ENCODE results near the gene LARGE1. TPM values are rescaled to one million over a fixed set of nuclear protein-coding genes. Genes with fewer than 3 reads are reported as not detected.

The LARGE1 gene
- total and polyA plus RNA-seq, 10 donors = 1.9 to 35.8 (median 22.8) TPM

GRCh38 chr22:33329398-33329797, 590.9 kb downstream of the LARGE1 start:
- Histone ChIP-seq H3K27ac (no peak overlapping the region), H3K36me3 (peaks cover 0 to under 1% (median 0%) of the 10 kb centered on the region in 6 donors), H3K4me1 (peaks cover 0 to 18% (median 7%) of the 10 kb centered on the region in 6 donors), H3K27me3 (replicated peaks in 1 of 7) (no peaks in the 10 kb centered on the region), H3K9me3 (peaks cover 0 to 4% (median 0%) of the 10 kb centered on the region in 8 donors), H3K4me3 (no peak overlapping the region)
- TF ChIP-seq POLR2A (IDR thresholded peaks at IDR 0.05) (no peak), POLR2AphosphoS5 (IDR thresholded peaks at IDR 0.05) (no peak)
- TF ChIP-seq, protein P1, sequence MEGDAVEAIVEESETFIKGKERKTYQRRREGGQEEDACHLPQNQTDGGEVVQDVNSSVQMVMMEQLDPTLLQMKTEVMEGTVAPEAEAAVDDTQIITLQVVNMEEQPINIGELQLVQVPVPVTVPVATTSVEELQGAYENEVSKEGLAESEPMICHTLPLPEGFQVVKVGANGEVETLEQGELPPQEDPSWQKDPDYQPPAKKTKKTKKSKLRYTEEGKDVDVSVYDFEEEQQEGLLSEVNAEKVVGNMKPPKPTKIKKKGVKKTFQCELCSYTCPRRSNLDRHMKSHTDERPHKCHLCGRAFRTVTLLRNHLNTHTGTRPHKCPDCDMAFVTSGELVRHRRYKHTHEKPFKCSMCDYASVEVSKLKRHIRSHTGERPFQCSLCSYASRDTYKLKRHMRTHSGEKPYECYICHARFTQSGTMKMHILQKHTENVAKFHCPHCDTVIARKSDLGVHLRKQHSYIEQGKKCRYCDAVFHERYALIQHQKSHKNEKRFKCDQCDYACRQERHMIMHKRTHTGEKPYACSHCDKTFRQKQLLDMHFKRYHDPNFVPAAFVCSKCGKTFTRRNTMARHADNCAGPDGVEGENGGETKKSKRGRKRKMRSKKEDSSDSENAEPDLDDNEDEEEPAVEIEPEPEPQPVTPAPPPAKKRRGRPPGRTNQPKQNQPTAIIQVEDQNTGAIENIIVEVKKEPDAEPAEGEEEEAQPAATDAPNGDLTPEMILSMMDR (IDR thresholded peaks at IDR 0.05 in 8 of 11, conservative IDR thresholded peaks at IDR 0.05 in 3 of 11) = no peak
- 23 to 48% (median 36%) methylated on average over 3 of the region's 3 CpGs for WGBS, 5 donors
- intact Hi-C loops (cut with DNase I; ENCODE audit: low total_unique reads) = no loop called here
- no peak for DNase-seq

- no peak overlapping the region for H3K4me3 ChIP-seq
- no peak overlapping the region for H3K27ac ChIP-seq
- no peaks in the 10 kb centered on the region for H3K36me3 ChIP-seq
- DNase-seq = no peak
- WGBS, 5 donors = 57 to 72% (median 65%) methylated on average over 2 of the region's 2 CpGs
- intact Hi-C loops (cut with DNase I; ENCODE audit: low total_unique reads) = no loop called here
- peaks cover 0 to 18% (median 7%) of the 10 kb centered on the region in 6 donors for H3K4me1 ChIP-seq
- H3K9me3 ChIP-seq = peaks cover 0 to 4% (median 0%) of the 10 kb centered on the region in 8 donors
- TF ChIP-seq, protein P1 (IDR thresholded peaks at IDR 0.05 in 8 of 11, conservative IDR thresholded peaks at IDR 0.05 in 3 of 11) = no peak
- TF ChIP-seq POLR2AphosphoS5 (IDR thresholded peaks at IDR 0.05) = no peak
- no peak for TF ChIP-seq POLR2A (IDR thresholded peaks at IDR 0.05)
- H3K27me3 ChIP-seq (replicated peaks in 1 of 7) = no peaks in the 10 kb centered on the region
These were observed 591.4 kb downstream of the LARGE1 start for GRCh38 chr22:33328789-33329296.

GRCh38 chr22:33327348-33327860, 592.9 kb downstream of the LARGE1 start:
- intact Hi-C loops (cut with DNase I; ENCODE audit: low total_unique reads) = no loop called here
- no peak for TF ChIP-seq POLR2A (IDR thresholded peaks at IDR 0.05)
- no peak for TF ChIP-seq POLR2AphosphoS5 (IDR thresholded peaks at IDR 0.05)
- TF ChIP-seq, protein P1 (IDR thresholded peaks at IDR 0.05 in 8 of 11, conservative IDR thresholded peaks at IDR 0.05 in 3 of 11) = no peak
- H3K36me3 ChIP-seq = no peaks in the 10 kb centered on the region
- H3K4me3 ChIP-seq = no peak overlapping the region
- DNase-seq = no peak
- no peak overlapping the region for H3K27ac ChIP-seq
- H3K9me3 ChIP-seq = peaks cover 0 to 1% (median 0%) of the 10 kb centered on the region in 8 donors
- peaks cover 0 to 18% (median 7%) of the 10 kb centered on the region in 6 donors for H3K4me1 ChIP-seq
- no peaks in the 10 kb centered on the region for H3K27me3 ChIP-seq (replicated peaks in 1 of 7)
- WGBS, 5 donors = 82 to 89% (median 84%) methylated on average over 9 of the region's 9 CpGs

DNA sequence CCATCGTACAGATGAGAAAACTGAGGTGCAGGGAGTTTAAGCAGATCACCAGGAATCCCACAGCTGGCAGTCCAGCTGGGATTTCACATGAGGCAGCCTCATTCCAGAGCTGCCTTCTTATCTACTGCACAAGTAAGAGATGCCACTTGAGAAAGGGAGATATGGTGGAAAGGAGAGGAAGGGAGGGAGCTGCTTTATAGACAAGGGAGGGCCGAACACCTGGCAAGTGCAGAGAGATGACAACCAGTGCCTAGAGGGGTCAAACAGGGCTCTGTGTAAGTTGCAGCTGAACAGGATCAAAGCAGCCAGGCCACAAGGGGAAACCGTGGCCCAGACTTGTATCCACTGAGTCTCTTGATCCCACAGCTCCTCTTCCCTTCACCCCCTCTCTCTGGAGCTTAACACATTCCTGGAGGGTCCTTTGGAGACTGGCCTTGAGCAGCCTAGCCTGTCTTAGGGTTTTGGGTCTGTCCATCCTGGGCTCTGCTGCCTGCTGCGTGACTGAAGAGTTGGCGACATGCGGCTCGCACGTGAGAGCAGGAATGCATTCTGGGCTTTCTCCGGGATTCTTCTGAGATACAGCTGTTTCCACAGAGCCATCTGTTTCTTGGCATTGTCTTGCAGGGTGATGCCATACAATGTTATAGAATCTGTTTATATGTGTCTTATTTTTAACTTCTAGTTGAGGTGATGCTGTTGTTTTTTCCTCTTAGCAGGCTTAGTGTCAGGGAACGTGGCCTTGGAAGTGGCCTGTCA, 593.6 kb downstream of the LARGE1 start:
- Histone ChIP-seq H3K36me3 (no peaks in the 10 kb centered on the region), H3K27me3 (replicated peaks in 1 of 7) (no peaks in the 10 kb centered on the region), H3K9me3 (no peaks in the 10 kb centered on the region), H3K4me3 (no peak overlapping the region), H3K27ac (peak overlapping the region in 3 of 8 donors; percentile 60 to 68 (median 61)), H3K4me1 (peaks cover 0 to 19% (median 7%) of the 10 kb centered on the region in 6 donors)
- WGBS, 5 donors = 80 to 89% (median 88%) methylated on average over 10 of the region's 10 CpGs
- no peak for TF ChIP-seq POLR2AphosphoS5 (IDR thresholded peaks at IDR 0.05)
- no peak for TF ChIP-seq POLR2A (IDR thresholded peaks at IDR 0.05)
- TF ChIP-seq, protein P1 (IDR thresholded peaks at IDR 0.05 in 8 of 11, conservative IDR thresholded peaks at IDR 0.05 in 3 of 11) = no peak
- intact Hi-C loops (cut with DNase I; ENCODE audit: low total_unique reads) = no loop called here
- DNase-seq = no peak
